Glutamatergic neuron (in vitro differentiated cells): Measurements from ENCODE around the gene PODXL2. TPM values are rescaled to one million over a fixed set of nuclear protein-coding genes. Genes with fewer than 3 reads are reported as not detected.
"Not testable (repeated sequence)": the region's sequence is repeated elsewhere in the genome, so short reads cannot be mapped to it uniquely, and the experiment has no call there.

ENCODE experiments used
- DNase-seq: peaks from one replicate; pipeline ENCODE4 v3.0.0; 2022
- H3K27ac Mint-ChIP-seq: one replicate; pipeline ENCODE4 v1.8.0; 2020; ENCODE audit warnings: mild to moderate bottlenecking, mixed read lengths, inconsistent platforms; ENCODE audit not compliant: unreplicated experiment
- H3K27me3 Mint-ChIP-seq: one replicate; pipeline ENCODE4 v1.8.0; 2020; ENCODE audit warnings: mild to moderate bottlenecking, moderate library complexity, mixed read lengths, inconsistent platforms; ENCODE audit not compliant: unreplicated experiment
- H3K36me3 Mint-ChIP-seq: one replicate; pipeline ENCODE4 v1.8.0; 2020; ENCODE audit warnings: mild to moderate bottlenecking, mixed read lengths, inconsistent platforms; ENCODE audit not compliant: unreplicated experiment
- H3K4me1 Mint-ChIP-seq: one replicate; pipeline ENCODE4 v1.8.0; 2020; ENCODE audit warnings: mild to moderate bottlenecking, low read depth, mixed read lengths, inconsistent platforms; ENCODE audit not compliant: unreplicated experiment
- H3K4me3 Mint-ChIP-seq: one replicate; pipeline ENCODE4 v1.8.0; 2020; ENCODE audit warnings: mild to moderate bottlenecking, mixed read lengths, inconsistent platforms; ENCODE audit not compliant: unreplicated experiment
- H3K9me3 Mint-ChIP-seq: one replicate; pipeline ENCODE4 v1.8.0; 2020; ENCODE audit warnings: mild to moderate bottlenecking, moderate library complexity, mixed read lengths, inconsistent platforms; ENCODE audit not compliant: unreplicated experiment
- CTCF ChIP-seq: fragments of 200-600 bp; sonication (generic); IDR thresholded peaks from one replicate; pipeline ENCODE4 v1.5.0; 2021; ENCODE audit not compliant: partially characterized antibody, unreplicated experiment
- total RNA-seq: library from RNA; stranded (reverse); fragmentation: NEBNext Ultra II Directional; extraction: Animal tissue kit (Norgen Biotek cat#: 25700); gene quantifications from one replicate; pipeline ENCODE4 v1.2.1, GENCODE V29; 2021; ENCODE audit not compliant: unreplicated experiment

PODXL2 gene
- total RNA-seq, 1 donor from 2014 or later = 139 TPM

- Mint-ChIP-seq H3K9me3 (peaks cover 21% of the 10 kb centered on the region), H3K4me1 (peaks cover 28% of the 10 kb centered on the region), H3K27ac (no peak overlapping the region), H3K4me3 (no peak overlapping the region), H3K27me3 (peaks cover 22% of the 10 kb centered on the region), H3K36me3 (peaks cover 22% of the 10 kb centered on the region)
- no peak for DNase-seq
- TF ChIP-seq CTCF = no peak
Measured at GRCh38 chr3:127702151-127702578, 73.2 kb downstream of the PODXL2 start.

GRCh38 chr3:127704840-127705239, 75.9 kb downstream of the PODXL2 start:
- Mint-ChIP-seq H3K27me3 (peaks cover 17% of the 10 kb centered on the region), H3K9me3 (peaks cover 18% of the 10 kb centered on the region), H3K4me1 (peaks cover 31% of the 10 kb centered on the region), H3K36me3 (peaks cover 22% of the 10 kb centered on the region)
- DNase-seq, H3K27ac Mint-ChIP-seq, H3K4me3 Mint-ChIP-seq: not testable (repeated sequence)

- peaks cover 34% of the 10 kb centered on the region for H3K4me1 Mint-ChIP-seq
- H3K27me3 Mint-ChIP-seq = peaks cover 9% of the 10 kb centered on the region
- H3K36me3 Mint-ChIP-seq = peaks cover 22% of the 10 kb centered on the region
- peak overlapping the region; percentile 93 for H3K27ac Mint-ChIP-seq
- H3K9me3 Mint-ChIP-seq = peaks cover 13% of the 10 kb centered on the region
- peak overlapping the region; percentile 55 for H3K4me3 Mint-ChIP-seq
- TF ChIP-seq CTCF = no peak
- DNase-seq = peak; percentile 16
Measured at GRCh38 chr3:127706312-127706711, 77.3 kb downstream of the PODXL2 start.

- Mint-ChIP-seq H3K4me3 (peak overlapping the region; percentile 55), H3K27ac (peak overlapping the region; percentile 93), H3K4me1 (peaks cover 35% of the 10 kb centered on the region), H3K36me3 (peaks cover 22% of the 10 kb centered on the region), H3K27me3 (peaks cover 6% of the 10 kb centered on the region), H3K9me3 (peaks cover 11% of the 10 kb centered on the region)
- TF ChIP-seq CTCF = no peak
- DNase-seq = peak; percentile 48
Measured at GRCh38 chr3:127706785-127707351, 77.9 kb downstream of the PODXL2 start.

- Mint-ChIP-seq H3K36me3 (peaks cover 22% of the 10 kb centered on the region), H3K4me1 (peaks cover 42% of the 10 kb centered on the region), H3K4me3 (no peak overlapping the region), H3K27me3 (peaks cover 6% of the 10 kb centered on the region), H3K9me3 (peaks cover 11% of the 10 kb centered on the region), H3K27ac (peak overlapping the region; percentile 93)
- TF ChIP-seq CTCF = no peak
- no peak for DNase-seq
Measured at GRCh38 chr3:127707851-127708411, 78.9 kb downstream of the PODXL2 start.
